PC-3 (cell line): ENCODE data around the gene HCFC1R1. TPM values are rescaled to one million over a fixed set of nuclear protein-coding genes. Genes with fewer than 3 reads are reported as not detected.

Experiments
- ATAC-seq: fragments of 200-7000 bp; cut with Tn5 transposase; 2 replicates; pipeline ENCODE4 v1.9.1; 2020; ENCODE audit warnings: mild to moderate bottlenecking, moderate library complexity
- BruUV-seq: library from RNA; stranded (reverse); fragments of 400-500 nt; replicated peaks from 2 replicates; lab custom pipeline; 2021; lab: Mats Ljungman, UMichigan
- CTCF ChIA-PET: fragments of 300-600 bp; sonication (Branson Sonifier 250); formaldehyde crosslinking; loops from one replicate; lab custom pipeline; 2022; ENCODE audit warnings: antibody characterized with exemption; lab: Charles Lee
- POLR2A ChIA-PET: fragments of 300-600 bp; sonication (Branson Sonifier 250); formaldehyde crosslinking; loops from one replicate; lab custom pipeline; 2022; ENCODE audit warnings: antibody characterized with exemption; ENCODE audit not compliant: unreplicated experiment; lab: Charles Lee
- DNase-seq: peaks from one replicate; pipeline ENCODE4 v3.0.0-alpha.2; 2015
- H2AFZ ChIP-seq: fragments of 300-600 bp; sonication (generic); 2 replicates; pipeline ENCODE4 v1.6.0; 2016; ENCODE audit warnings: antibody characterized with exemption, low read length
- H3F3A ChIP-seq: fragments of 300-600 bp; sonication (generic); one replicate; pipeline ENCODE4 v1.6.0; 2017; ENCODE audit warnings: antibody characterized with exemption, low read length, control low read depth, mild to moderate bottlenecking; ENCODE audit not compliant: unreplicated experiment
- H3K27ac ChIP-seq: fragments of 300-600 bp; sonication (generic); 2 replicates; pipeline ENCODE4 v1.5.1; 2016; ENCODE audit warnings: mild to moderate bottlenecking, low read length
- H3K27me3 ChIP-seq: fragments of 300-600 bp; sonication (generic); 2 replicates; pipeline ENCODE4 v1.6.1; 2016; ENCODE audit warnings: low read length, mixed read lengths
- H3K36me3 ChIP-seq: fragments of 300-600 bp; sonication (generic); 2 replicates; pipeline ENCODE4 v1.6.1; 2016; ENCODE audit warnings: low read depth, mixed run types, low read length, mixed read lengths
- H3K4me1 ChIP-seq: fragments of 300-600 bp; sonication (generic); 2 replicates; pipeline ENCODE4 v1.5.1; 2016; ENCODE audit warnings: low read length; ENCODE audit not compliant: insufficient read depth
- H3K4me2 ChIP-seq: fragments of 300-600 bp; sonication (generic); 2 replicates; pipeline ENCODE4 v1.6.0; 2016; ENCODE audit warnings: low read length
- H3K4me3 ChIP-seq: fragments of 300-600 bp; sonication (generic); 2 replicates; pipeline ENCODE4 v1.5.1; 2016; ENCODE audit warnings: mild to moderate bottlenecking, low read length, mixed read lengths
- H3K79me2 ChIP-seq: fragments of 300-600 bp; sonication (generic); 2 replicates; pipeline ENCODE4 v1.6.1; 2017; ENCODE audit warnings: low read length, mixed read lengths
- H3K9ac ChIP-seq: fragments of 300-600 bp; sonication (generic); 2 replicates; pipeline ENCODE4 v1.6.0; 2016; ENCODE audit warnings: mild to moderate bottlenecking, low read length
- H3K9me2 ChIP-seq: fragments of 300-600 bp; sonication (generic); replicated peaks from 2 replicates; pipeline ENCODE4 v1.6.1; 2016; ENCODE audit warnings: mixed run types, low read length, mixed read lengths
- H3K9me3 ChIP-seq: fragments of 300-600 bp; sonication (generic); 2 replicates; pipeline ENCODE4 v1.6.1; 2016; ENCODE audit warnings: low read length, mixed read lengths
- H4K20me1 ChIP-seq: fragments of 300-600 bp; sonication (generic); 2 replicates; pipeline ENCODE4 v1.6.1; 2016; ENCODE audit warnings: low read length, mixed read lengths
- CTCF ChIP-seq: fragments of 300-600 bp; sonication (generic); conservative IDR thresholded peaks from 2 replicates; pipeline ENCODE4 v1.5.1; 2017; ENCODE audit warnings: antibody characterized with exemption, low read depth, mild to moderate bottlenecking, low read length
- EZH2 ChIP-seq: fragments of 300-600 bp; sonication (generic); IDR thresholded peaks from one replicate; pipeline ENCODE4 v1.6.1; 2017; ENCODE audit warnings: antibody characterized with exemption, mild to moderate bottlenecking, low read length; ENCODE audit not compliant: unreplicated experiment
- EZH2phosphoT487 ChIP-seq: fragments of 300-600 bp; sonication (generic); IDR thresholded peaks from 2 replicates; pipeline ENCODE4 v1.6.1; 2018; ENCODE audit warnings: mild to moderate bottlenecking, antibody characterized with exemption, low read length, borderline replicate concordance
- intact Hi-C: fragments of 100-400 bp; cut with micrococcal nuclease; formaldehyde crosslinking; loops from 2 replicates; pipeline ENCODE4 v1.9.0; 2023
- total RNA-seq: library from RNA; depleted of rRNA; stranded (reverse); fragments of >200 nt; gene quantifications from 2 replicates; pipeline ENCODE4 v1.2.3, GENCODE V29; 2014

The HCFC1R1 gene
- total RNA-seq, 1 experiment from 2014 or later = 56.4 TPM

DNA sequence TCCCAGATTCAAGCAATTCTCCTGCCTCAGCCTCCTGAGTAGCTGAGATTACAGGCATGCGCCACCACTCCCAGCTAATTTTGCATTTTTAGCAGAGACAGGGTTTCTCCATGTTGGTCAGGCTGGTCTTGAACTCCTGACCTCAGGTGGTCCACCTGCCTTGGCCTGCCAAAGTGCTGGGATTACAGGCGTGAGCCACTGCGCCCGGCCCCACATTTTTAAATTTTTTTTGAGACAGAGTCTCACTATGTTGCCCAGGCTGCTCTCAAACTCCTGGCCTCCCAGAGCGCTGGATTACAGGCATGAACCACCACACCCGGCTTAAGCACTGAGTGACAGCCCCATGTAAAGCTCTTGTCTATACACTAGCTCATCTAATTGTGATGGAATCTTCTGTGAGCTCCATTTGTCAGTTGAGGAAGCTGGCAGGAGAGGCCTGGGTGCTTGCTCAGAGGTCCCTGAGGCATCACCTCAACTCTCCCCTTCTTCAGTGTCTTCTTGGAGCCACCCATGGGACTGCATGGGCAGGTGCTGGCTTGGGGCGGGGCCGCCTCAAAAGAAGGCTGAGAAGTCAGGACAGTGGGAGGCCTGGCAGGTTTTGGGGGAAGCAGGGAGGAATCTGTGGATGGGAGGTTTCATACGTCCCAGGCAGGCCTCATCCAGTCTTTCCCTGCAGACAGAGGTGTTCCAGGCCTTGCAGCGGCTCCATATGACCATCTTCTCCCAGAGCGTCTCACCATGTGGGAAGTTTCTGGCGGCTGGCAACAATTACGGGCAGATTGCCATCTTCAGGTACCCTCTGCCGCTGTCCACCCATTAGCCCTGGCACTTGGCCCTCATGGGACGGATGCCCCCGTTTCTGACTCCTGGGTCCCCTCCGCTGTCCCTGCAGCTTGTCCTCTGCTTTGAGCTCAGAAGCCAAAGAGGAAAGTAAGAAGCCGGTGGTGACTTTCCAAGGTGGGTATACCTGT is 1.6 kb upstream of the HCFC1R1 start:
- no peaks in the 10 kb centered on the region for H4K20me1 ChIP-seq
- POLR2A ChIA-PET = no interaction called here

GRCh38 chr16:3023415-3023668 is 400 bp downstream of the HCFC1R1 start:
- Histone ChIP-seq H3K4me1 (peaks cover 23% of the 10 kb centered on the region), H3K9me2 (no peaks in the 10 kb centered on the region), H3K79me2 (peaks cover 12% of the 10 kb centered on the region), H3K4me3 (peak overlapping the region; percentile 94), H4K20me1 (no peaks in the 10 kb centered on the region), H3K9me3 (no peaks in the 10 kb centered on the region), H3K9ac (peak overlapping the region; percentile 91; the same call in 1 of the 2 replicates), H3K27me3 (no peaks in the 10 kb centered on the region), H3K4me2 (peak overlapping the region; percentile 99), H3K27ac (peak overlapping the region; percentile 100), H2AFZ (no peak overlapping the region), H3F3A (no peaks in the 10 kb centered on the region), H3K36me3 (peaks cover 10% of the 10 kb centered on the region)
- DNase-seq = peak; percentile 87
- TF ChIP-seq EZH2 = no peak
- TF ChIP-seq CTCF = no peak
- TF ChIP-seq EZH2phosphoT487 = no peak
- peak; percentile 21 for ATAC-seq
- BruUV-seq = no TSS peak
- ChIA-PET POLR2A (interaction anchor here (0.6 kb wide), 1 partner anchor 1408 kb away, joined by 5 read pairs; no protein-coding TSS in a partner anchor), CTCF (interaction anchor here (0.5 to 1.8 kb wide), 3 partner anchors 8 to 13 kb away, joined by 3 to 6 read pairs (median 3); no protein-coding TSS in a partner anchor)
- intact Hi-C loops = no loop called here

More for the DNA sequence above, 1.6 kb upstream of the HCFC1R1 start:
- Histone ChIP-seq H3K9me3 (no peaks in the 10 kb centered on the region), H3K9ac (no peak overlapping the region), H3K27me3 (no peaks in the 10 kb centered on the region), H3K4me1 (peaks cover 23% of the 10 kb centered on the region), H3K36me3 (peaks cover 10% of the 10 kb centered on the region), H3K4me2 (no peak overlapping the region), H3K4me3 (no peak overlapping the region), H3K79me2 (peaks cover 12% of the 10 kb centered on the region), H3F3A (no peaks in the 10 kb centered on the region), H3K9me2 (no peaks in the 10 kb centered on the region), H3K27ac (no peak overlapping the region), H2AFZ (no peak overlapping the region)
- CTCF ChIA-PET = no interaction called here
- BruUV-seq = no TSS peak
- ATAC-seq (no peak), DNase-seq (no peak)
- TF ChIP-seq EZH2phosphoT487 (no peak), CTCF (no peak), EZH2 (no peak)
- intact Hi-C loops = no loop called here
